Occipital lobe (tissue), 2 donors: Measurements from ENCODE around the gene RNF222. TPM values are rescaled to one million over a fixed set of nuclear protein-coding genes. Genes with fewer than 3 reads are reported as not detected.

Experiments used
- DNase-seq: peaks from one replicate; lab custom pipeline; 2025; lab: John Stamatoyannopoulos, UW
- total RNA-seq: library from RNA; depleted of rRNA; stranded (reverse); fragments of >200 nt; gene quantifications from one replicate; pipeline ENCODE4 v1.2.3, GENCODE V29; 2014

RNF222 gene, protein sequence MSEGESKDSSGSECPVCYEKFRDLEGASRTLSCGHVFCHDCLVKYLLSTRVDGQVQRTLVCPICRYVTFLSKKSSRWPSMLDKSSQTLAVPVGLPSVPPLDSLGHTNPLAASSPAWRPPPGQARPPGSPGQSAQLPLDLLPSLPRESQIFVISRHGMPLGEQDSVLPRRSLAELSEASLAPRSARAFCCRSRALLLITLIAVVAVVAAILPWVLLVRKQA
- not detected for total RNA-seq

DNA sequence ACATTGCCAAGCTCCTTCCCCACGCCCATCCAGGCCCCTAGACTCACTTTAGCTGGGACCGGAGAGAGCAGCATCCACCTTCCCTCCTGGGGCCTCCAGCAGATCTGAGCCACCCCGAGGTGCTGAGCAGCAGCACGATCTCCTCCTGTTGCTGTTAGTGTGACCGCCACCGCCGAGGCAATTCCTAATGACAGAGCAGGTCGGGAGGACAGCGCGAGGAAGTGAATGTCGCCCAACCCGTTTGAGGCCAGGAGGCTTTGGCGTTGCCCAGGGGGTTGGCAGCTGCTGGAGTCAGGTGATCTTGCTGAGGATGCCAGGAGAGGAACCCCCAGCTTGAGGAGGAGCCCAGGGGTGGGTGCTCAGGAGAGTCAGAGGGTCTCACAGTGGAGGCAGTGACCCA lies at the start of gene RNF222:
Gene RNF222 (minus strand): TSS at position 192 of the 400 bp plus-strand sequence. CDS start 4,366 bp downstream, outside the sequence.
- DNase-seq, result no peak

DNA sequence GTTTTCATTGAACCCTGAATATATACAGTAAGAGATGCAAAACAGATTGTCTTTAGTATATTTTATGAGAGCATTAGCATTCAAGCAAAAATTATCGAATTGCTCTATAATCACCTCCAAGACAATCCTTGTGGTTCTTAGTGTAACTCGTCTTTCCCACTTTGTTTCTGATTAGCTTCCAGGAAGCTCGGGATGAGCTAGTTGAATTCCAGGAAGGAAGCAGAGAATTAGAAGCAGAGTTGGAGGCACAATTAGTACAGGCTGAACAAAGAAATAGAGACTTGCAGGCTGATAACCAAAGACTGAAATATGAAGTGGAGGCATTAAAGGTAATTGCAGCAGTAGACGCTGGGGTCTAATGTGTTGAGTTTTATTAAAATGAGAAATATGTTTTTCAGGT lies 47.9 kb upstream of the RNF222 start:
- DNase-seq, result no peak

DNA sequence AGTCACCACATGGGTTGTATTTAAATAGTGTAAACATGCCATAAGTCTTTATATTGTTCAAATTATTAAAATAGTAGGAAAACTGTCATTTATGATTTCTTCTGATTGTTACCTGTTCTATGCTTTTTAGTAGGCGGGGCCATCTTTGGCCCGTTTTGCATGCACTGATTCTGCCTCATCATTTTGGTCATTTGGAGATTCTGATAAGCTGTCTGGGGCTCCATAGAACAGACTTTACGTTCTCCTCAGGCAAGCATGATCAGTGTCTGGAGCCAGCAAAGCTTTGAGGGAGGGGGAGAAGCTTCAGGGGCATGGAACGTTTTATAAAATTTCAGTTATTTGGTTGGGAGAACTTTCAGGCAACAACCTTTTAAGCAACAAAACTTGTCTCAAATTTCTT lies 46.9 kb upstream of the RNF222 start:
- DNase-seq, result no peak

DNA sequence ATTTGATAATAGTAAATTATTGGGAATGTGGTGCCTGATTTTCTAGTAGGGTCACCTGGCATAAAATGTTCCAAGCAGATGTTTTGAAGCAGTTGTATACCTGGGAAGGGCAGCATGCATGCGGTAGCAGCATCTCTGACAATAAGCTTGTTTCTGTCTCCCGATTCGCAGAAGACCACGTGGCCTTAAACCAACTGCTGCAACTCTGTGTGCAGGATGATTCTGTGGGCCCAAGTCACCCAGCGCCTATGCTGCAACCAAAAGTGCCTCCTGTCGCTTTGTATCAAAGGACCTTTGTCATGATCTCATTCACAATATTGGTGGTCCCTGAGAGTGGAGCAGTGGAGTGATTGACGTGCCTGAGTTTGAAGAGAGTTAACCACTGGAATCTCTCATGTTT lies 46.1 kb upstream of the RNF222 start:
- DNase-seq, result no peak

DNA sequence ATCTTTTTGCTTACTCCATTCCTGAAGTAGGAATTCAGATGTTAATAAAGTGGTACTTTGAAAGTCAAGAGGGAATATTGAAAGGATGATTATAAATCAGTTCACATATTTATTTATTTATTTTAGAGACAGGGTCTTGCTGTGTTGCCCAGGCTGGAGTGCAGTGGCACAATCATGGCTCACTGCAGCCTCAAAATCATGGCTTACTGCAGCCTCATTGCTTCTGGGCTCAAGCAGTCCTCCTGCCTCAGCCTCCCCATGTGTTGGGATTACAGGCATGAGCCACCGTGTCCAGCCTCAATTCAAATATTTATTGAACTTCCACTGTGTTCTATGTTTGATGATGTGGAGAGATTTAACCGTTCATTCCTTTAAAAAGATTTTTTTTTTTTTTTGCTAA lies 44.7 kb upstream of the RNF222 start:
- DNase-seq, result no peak

DNA sequence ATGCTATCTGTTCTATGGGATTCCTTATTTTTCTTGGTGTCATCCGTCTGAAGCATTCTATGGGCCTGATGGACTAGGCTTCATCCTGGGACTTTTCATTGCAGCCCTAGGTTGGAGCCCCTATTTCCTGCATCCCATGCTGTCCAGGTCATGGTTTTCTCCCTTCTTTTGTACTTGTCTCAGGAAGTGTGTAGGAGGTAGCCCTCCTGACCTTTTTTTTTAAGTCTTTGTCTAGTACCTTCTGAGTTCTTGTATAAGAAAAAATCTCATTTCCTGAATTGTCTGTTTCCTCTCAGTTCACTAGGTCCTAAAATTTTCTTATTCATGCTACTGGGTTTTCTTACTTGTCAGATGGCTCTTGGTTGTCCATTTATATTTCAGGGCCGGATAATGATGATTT lies 44.1 kb upstream of the RNF222 start:
- DNase-seq, result no peak

DNA sequence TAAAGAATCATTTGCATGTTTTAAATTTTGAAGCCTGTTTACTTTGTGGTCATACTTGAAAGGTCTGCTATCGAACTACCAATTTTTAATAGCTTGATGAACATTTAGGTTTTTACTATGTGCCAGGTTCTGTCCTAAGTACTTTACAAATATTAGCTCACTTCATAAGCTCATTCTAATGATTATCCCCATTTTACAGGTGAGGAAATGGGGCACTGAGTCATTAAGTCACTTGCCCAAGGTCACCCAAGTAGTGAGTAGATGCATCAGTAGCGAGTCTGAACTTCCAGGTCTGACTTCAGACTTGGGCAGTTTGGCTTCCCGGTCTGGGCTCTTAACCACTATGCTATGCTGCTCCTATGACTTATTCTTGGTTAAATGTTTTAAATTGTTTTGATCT lies 42.1 kb upstream of the RNF222 start:
- DNase-seq, result no peak

DNA sequence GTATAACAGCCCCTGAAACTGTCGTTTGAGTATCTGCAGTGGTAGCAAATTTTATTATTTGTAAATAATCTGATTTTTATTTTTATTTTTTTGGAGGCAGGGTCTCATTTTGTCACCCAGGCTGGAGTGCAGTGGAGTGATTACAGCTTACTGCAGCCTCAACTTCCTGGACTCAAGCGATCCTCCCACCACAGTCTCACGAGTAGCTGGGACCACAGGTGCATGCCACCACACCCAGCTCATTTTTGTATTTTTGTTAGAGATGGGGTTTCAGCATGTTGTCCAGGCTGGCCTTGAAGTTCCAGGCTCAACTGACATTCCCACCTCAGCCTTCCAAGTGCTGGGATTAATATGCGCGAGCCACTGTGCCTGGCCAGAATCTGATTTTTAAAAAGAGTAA lies 40.8 kb upstream of the RNF222 start:
- DNase-seq, result no peak

DNA sequence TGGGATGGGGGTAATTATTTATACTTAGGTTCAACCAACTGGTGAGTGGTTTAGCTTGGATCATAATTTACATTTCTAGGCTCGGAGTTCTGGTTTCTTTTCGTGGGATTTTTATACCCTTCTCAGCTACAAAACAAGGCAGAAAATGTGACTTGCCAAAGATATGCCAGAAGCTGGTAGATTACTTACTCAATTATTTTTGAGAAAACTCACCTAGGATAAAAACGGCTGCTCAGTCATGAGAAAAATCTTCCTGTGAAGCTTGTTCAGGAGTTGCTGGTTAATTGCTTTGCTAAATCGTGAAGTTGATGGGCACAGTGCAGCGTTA lies 39.2 kb upstream of the RNF222 start:
- DNase-seq, result no peak

DNA sequence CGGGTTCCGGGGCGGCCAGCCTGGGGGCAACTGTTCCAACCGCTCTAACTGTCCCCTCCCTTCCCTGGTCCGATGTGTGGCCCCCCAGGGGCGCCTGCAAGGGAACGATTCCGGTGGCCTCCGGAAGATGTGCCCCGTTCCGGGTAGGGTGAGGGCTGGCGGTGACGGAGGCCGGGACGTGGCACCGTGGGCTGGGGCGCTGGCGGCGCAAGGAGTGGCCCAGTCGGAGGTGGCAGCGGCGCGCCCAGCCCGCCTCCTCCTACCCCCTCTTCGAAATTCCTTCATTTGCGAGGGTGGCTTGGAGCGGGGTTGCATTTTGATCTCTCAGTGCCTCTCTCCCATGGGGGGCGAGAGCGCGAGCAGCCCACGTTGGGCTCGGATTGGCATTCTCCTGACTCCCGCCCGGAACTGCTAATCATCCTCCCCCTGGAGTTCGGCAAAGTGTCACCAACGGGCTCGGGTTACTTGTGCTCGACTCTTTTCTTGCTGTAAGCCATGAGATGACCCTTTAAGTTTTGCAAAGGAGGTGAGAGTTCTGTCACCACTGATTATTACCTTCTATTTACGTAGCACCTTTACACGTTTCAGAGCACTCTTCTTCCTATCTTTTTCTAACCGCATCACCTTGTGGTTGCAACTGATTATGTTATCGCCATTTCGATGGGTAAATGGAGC lies 38.7 kb upstream of the RNF222 start:
- DNase-seq, result no peak

DNA sequence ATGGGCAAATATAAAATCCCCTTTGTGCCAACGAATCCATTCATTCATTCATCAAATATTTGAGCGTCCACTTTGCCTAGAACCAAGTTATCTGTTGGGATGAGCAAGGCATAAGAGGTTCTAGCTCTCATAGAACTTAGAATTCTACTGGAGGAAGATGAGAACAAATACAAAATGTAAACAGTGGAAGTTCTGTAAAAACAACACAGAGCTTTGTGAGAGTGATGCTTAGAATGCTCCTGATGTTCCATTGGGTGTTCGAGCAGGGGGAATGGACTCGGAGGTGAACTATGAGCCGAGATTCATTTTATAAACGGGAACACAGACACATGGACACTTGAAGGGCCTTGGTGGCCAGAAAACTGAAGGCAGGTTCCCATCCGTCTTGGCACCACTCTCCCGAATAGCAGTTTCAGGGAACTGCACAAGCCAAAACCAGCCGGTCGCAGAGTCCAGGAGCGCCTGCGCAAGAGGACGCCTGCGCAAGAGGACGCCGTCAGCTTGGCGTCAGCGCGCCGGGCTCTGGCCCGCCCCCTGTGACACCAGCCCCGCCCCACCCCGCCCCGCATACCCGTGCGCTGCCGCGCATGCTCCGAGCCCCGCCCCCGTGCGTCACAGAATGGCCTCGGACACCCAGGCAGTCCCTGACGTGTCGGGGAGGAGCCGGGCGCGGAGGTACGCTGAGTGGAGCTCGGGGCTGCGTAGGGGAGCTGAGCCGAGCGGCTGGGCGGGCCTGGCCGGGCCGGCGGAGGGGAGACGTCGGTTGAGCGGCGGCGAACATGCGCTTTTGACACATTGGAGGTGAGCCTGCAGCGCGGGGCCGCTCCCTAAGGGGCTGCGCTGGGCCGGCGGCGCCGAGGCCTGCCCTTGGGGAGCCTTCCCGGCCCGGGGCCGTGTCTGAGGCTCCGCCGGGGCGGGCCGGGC lies 37.9 kb upstream of the RNF222 start, which contains the start of gene NDEL1:
Gene NDEL1 (plus strand): TSS at position 640 of the 924 bp plus-strand sequence. CDS start 8,388 bp downstream, outside the sequence.
- peak; percentile 98 for DNase-seq

DNA sequence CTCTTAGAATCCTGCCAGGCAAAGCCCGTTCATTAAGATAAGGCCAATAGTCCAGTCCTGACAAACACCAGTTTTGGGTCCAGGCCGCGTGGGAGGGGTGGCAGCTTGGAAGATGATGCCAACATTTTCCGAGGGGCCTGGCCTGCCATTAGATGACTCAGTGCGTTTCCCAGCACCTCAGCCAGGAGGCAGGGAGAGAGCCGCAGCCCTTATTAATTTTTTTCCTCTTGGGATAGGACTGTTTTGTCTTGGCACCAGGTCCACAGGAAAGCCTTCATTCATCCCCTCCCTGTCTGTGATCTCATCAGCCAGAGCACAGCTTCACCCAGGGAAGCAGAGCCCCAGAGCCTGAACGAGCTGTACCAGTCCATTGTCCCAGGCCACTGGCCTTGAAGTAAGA lies 33.3 kb upstream of the RNF222 start:
- DNase-seq, result no peak

DNA sequence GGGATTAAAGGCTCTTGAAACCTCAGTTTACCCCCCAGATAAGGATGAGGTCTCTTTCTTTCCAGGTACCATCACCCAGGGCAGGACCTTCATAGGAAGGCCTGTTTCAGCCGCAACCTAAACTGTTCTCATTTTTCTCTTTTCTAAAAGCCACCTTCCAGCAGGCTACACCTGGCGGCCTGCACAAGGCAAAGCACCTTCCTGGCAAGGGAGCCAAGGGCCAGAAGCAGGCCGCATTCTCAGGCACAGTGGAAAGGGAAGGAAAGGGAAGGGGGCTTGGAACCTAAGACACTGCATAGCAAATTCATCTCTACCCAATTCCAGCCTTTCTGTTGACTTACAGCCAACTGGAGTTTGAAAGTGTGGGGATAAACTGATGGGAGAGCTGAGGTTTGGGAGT lies 29.2 kb upstream of the RNF222 start:
- DNase-seq, result no peak

DNA sequence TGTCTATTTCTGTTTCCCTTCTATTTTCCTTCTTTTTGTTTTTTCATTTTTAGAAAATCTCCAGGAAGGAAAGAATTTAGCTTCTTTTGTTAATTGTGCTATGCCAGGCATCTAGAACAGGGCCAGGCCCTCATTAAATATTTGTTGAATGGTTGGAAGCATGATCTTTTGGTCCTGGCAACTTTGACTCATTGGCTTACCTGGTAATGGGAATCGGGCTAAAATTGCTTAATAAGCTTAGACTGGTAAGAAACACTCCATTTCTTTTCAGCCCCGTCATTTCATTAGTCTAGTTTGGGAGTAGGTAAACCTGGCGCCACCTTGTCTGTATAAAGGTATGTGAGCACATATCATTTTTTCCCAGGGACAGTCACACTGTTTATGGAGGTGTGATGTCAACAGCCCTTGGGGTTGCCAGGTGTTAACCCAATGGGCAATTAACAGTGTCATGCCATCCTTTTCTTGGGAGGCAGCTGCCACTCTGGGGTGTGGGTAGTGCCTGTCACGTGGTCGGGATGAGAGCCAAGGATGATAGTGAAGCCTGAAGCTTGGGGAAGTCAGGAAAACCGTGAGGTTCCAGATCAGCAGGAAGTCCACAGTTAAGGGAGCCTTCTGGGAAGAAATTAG lies 28.6 kb upstream of the RNF222 start:
- no peak for DNase-seq

DNA sequence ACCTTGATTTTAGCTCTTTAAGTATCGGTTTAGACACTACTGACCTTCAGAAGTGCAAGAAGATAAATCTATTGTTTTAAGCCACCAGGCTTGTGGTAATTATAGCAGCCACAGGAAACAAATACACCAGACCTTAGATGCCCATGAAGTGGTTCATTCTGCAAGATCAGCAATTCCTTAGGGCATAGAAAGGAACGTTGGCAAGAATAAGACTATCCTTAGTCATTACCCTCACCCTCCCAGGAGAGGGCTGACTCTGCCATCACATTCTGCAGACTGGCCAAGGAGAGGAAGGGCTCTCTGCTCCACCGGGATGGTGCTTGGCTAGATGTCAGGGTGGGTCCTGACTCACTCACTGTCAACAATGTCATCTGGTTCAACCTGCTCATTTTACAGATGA lies 23.9 kb upstream of the RNF222 start:
- no peak for DNase-seq

DNA sequence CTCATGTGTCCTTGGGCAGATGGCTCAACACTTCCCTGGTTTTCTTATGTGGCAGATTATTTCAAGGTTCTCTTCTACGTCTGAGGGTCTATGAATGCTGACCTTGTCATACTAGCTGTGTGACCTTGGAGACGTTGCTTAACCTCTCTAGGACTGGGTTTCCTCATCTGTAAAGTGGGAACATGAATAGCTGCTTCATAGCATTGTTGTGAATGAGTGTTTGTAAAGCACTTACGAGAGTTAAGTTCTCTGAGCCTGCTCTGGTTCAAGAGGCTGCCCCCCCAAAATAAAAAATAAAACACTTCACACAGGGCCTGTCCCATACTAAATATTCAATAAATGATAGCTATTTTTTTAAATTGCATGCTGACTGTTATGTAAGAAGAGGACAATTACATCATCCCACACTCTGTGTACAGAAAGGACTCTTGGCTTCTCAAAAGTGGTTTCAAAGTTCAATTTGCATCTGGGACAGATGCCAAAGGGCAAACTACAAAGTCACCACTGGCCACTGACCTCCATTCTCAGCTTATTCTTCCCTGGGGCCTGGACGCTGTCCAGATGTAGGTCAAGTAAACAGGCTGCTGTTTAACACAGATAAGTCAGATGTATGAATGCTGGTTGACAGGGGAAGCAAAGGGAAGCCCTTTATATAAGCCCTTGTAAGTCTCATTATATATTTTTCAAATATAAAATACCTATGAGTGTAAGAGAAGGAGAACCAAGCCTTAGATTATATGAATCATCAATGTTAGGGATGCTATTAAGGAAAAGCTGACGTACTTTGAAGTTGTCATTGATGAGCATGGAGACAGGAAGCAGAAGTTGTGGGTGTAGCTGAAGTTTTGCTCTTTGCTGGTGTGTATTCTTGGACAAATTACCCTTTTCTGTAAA lies 22.7 kb upstream of the RNF222 start:
- no peak for DNase-seq

DNA sequence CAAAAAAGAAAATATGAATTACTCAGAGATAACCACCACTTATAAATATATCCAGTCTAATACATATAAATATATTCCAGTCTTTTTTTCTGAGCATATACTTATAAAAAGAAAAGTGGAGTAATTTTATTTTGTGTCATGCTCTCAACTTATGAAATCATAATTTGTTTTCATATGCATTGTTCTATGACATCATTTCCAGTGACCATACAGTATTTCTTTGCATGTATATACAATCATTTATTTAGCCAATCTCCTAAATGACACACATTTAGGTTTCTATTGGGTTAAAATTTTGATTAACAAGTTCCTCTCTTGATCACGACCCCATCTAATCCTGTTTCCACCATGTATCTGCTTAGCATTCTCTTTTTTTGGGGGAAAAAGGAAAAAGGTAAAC lies 21.7 kb upstream of the RNF222 start:
- no peak for DNase-seq

DNA sequence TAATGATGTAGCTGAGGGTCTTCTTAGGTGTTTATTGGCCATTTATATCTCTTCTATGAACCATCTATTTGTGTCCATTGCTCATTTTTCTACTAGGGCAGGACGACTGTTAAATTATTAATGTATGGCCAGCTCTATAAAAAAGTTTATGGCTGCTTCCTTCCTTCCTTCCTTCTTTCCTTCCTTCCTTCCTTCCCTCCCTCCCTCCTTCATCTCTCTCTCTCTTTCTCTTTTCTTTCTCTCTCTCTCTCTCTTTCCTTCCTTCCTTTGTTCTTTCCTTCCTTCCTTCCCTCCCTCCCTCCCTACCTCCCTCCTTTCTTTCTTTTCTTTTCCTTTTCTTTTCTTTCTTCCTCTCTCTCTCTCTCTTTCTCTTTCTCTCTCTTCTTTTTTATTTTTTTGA lies 20.8 kb upstream of the RNF222 start:
- DNase-seq, result no peak

DNA sequence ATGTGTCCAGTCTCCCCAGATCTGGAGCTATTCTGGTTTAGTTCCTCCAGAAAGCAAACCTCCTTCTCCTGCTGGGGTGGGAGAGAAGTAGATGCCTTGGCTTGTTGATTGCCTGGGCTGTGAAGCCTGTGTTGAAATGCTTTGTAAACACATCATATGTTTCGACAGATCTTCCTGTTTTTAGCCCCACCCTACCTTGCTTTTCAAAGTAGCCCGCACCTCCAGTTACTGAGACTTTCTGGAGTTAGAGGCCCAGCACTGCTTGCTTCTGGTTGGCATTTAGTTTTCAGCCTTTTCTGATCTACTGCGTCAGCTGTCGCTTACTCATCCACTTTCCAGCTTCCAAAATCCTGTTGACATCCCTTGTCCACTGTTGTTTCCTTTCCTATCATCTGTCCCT lies 20.2 kb upstream of the RNF222 start:
- no peak for DNase-seq

DNA sequence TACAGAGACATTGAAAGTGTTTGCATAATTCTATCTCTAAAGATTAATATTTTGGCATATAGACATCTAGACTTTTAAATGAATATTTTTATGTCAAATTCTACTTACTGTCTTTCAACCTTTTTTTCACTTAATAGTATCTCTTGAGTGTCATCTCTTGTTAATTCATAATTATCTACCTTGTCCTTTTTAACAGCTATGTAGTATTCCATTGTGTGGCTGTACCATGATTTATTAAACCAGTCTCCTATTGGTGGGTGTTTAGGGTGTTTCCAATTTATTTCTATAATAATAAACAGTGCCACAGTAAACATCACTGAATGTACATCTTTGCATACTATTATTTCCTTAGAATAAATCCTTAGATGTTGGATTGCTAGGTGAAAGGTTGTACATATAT lies 16.3 kb upstream of the RNF222 start:
- DNase-seq, result no peak

DNA sequence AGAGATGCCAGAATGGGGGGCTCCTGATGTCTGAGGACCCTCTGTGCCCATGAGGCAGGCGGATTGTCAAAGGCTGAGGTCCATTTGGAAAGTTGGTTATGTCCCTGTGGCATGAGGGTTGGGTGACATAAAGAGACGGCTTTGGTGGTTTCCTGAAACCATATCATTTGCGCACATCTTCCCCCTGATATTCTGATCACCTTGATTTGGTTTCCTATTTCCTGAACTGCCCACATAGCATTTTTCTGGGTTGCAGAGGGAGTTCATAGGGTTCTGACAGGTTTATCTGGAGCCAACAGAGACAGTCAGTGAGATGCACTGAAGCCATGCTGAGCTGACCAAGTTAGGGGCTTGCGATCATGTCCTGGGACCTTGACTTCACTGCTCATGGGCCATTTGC lies 15.7 kb upstream of the RNF222 start:
- DNase-seq, result no peak
